Lower leg skin (tissue), 4 donors: ENCODE results near the gene ERC2. TPM values are rescaled to one million over a fixed set of nuclear protein-coding genes. Genes with fewer than 3 reads are reported as not detected.

Experiments
- DNase-seq, 2 donors: peaks; one replicate each; pipeline ENCODE4 v3.0.0-alpha.2; 2019; ENCODE audit warnings: low spot score in 2 of 2
- H3K4me3 ChIP-seq: fragments of 200-600 bp; sonication (generic); 2 replicates; pipeline ENCODE4 v1.5.1; 2017; ENCODE audit warnings: mild to moderate bottlenecking, low read depth; ENCODE audit not compliant: poor library complexity, severe bottlenecking
- CTCF ChIP-seq, 3 donors: fragments of 450-650 bp; IDR thresholded peaks; one replicate each; pipeline ENCODE4 v1.5.1; 2016; ENCODE audit warnings: antibody characterized with exemption in 3 of 3, mild to moderate bottlenecking in 3 of 3, moderate library complexity in 2 of 3
- POLR2A ChIP-seq, 2 donors: fragments of 450-650 bp; IDR thresholded peaks; one replicate each; pipeline ENCODE4 v1.6.1; 2016 to 2017; ENCODE audit warnings: antibody characterized with exemption in 2 of 2, mild to moderate bottlenecking in 1 of 2, moderate library complexity in 1 of 2
- WGBS, 2 donors: methylation state at CpG; one replicate each; pipeline ENCODE4 v1.1.5; 2018; 5-methylcytosine and 5-hydroxymethylcytosine counted together
- intact Hi-C: fragments of 100-400 bp; cut with DNase I; formaldehyde crosslinking; loops from one replicate; pipeline ENCODE4 v1.15.0; 2023; ENCODE audit warnings: low total_unique reads
- total RNA-seq, 4 donors: library from RNA; depleted of rRNA; stranded (reverse); fragments of >200 nt; gene quantifications; one replicate each; pipeline ENCODE4 v1.1.0, GENCODE V29; 2016

The ERC2 gene
- total RNA-seq, 4 donors from 2014 or later: 0.23 to 1.3 (median 0.42) TPM; not detected in 1

- intact Hi-C loops: no loop called here
- no peak for DNase-seq
- no peak for TF ChIP-seq POLR2A (IDR thresholded peaks at IDR 0.05)
- TF ChIP-seq CTCF (IDR thresholded peaks at IDR 0.05): no peak
- no peak overlapping the region for H3K4me3 ChIP-seq
- 95 to 97% methylated on average over 1 of the region's 1 CpG for WGBS, 2 donors
These were observed 239.0 kb downstream of the ERC2 start for GRCh38 chr3:56229311-56229710.

- H3K4me3 ChIP-seq: no peak overlapping the region
- no peak for DNase-seq
- intact Hi-C loops: no loop called here
- WGBS, 2 donors: 71 to 80% methylated on average over 2 of the region's 2 CpGs
- TF ChIP-seq POLR2A (IDR thresholded peaks at IDR 0.05) (no peak), CTCF (IDR thresholded peaks at IDR 0.05) (no peak)
These were observed 245.4 kb downstream of the ERC2 start for GRCh38 chr3:56222866-56223265.

- H3K4me3 ChIP-seq: no peak overlapping the region
- TF ChIP-seq CTCF (IDR thresholded peaks at IDR 0.05) (no peak), POLR2A (IDR thresholded peaks at IDR 0.05) (no peak)
- DNase-seq: no peak
- intact Hi-C loops: no loop called here
- WGBS, 2 donors: 71% methylated on average over 11 of the region's 11 CpGs
These were observed 248.1 kb downstream of the ERC2 start for GRCh38 chr3:56219894-56220805.

- 64 to 68% methylated on average over 2 of the region's 2 CpGs for WGBS, 2 donors
- H3K4me3 ChIP-seq: no peak overlapping the region
- intact Hi-C loops: no loop called here
- no peak for TF ChIP-seq POLR2A (IDR thresholded peaks at IDR 0.05)
- TF ChIP-seq CTCF (IDR thresholded peaks at IDR 0.05): no peak
- DNase-seq: no peak
These were observed 258.1 kb downstream of the ERC2 start for GRCh38 chr3:56209982-56210751.

GRCh38 chr3:56207922-56208321 is 260.3 kb downstream of the ERC2 start:
- H3K4me3 ChIP-seq: no peak overlapping the region
- no peak for DNase-seq
- 70 to 73% methylated on average over 4 of the region's 4 CpGs for WGBS, 2 donors
- intact Hi-C loops: no loop called here
- TF ChIP-seq CTCF (IDR thresholded peaks at IDR 0.05): no peak
- no peak for TF ChIP-seq POLR2A (IDR thresholded peaks at IDR 0.05)
